ENCODE data around the gene ADAMTS17.

GRCh38 chr15:100026041-100026440 is 315.7 kb downstream of the ADAMTS17 start:
- TF ChIP-seq CTCF (IDR thresholded peaks at IDR 0.05) (no peak), POLR2A (IDR thresholded peaks at IDR 0.05) (no peak)

Data from heart left ventricle (tissue), 13 donors.